ENCODE results near the gene ZSWIM9.

- no peak for TF ChIP-seq CTCF (IDR thresholded peaks at IDR 0.05; ENCODE audit: insufficient read depth, low read length, poor library complexity, severe bottlenecking)
- no peak for TF ChIP-seq EZH2phosphoT487 (conservative IDR thresholded peaks at IDR 0.05; ENCODE audit: low read length)
Observed at GRCh38 chr19:48174445-48175030, 4.1 kb downstream of the ZSWIM9 start.
